SU-DHL-6 (cell line): ENCODE measurements around the gene RADX.

Experiments used
- H2AFZ ChIP-seq: fragments of 200-600 bp; sonication (generic); 2 replicates; pipeline ENCODE4 v1.6.1; 2014; ENCODE audit warnings: low read depth, mild to moderate bottlenecking, moderate library complexity, mixed read lengths, antibody characterized with exemption, low read length; ENCODE audit not compliant: severe bottlenecking
- H3F3A ChIP-seq: fragments of 200-600 bp; shearing (Covaris generic); 2 replicates; pipeline ENCODE4 v1.6.0; 2016; ENCODE audit warnings: antibody characterized with exemption, mild to moderate bottlenecking; ENCODE audit not compliant: insufficient read depth
- H3K27ac ChIP-seq: fragments of 200-600 bp; sonication (generic); 2 replicates; pipeline ENCODE4 v1.5.1; 2016; ENCODE audit warnings: low read depth, mild to moderate bottlenecking, low read length, moderate library complexity, mixed read lengths
- H3K27me3 ChIP-seq: fragments of 200-600 bp; sonication (generic), shearing (Covaris generic); 2 replicates; pipeline ENCODE4 v1.6.0; 2014; ENCODE audit warnings: mild to moderate bottlenecking, low read length
- H3K36me3 ChIP-seq: fragments of 200-600 bp; sonication (generic); 2 replicates; pipeline ENCODE4 v1.6.1; 2014; ENCODE audit warnings: mild to moderate bottlenecking, low read length, mixed read lengths
- H3K4me2 ChIP-seq: fragments of 300-600, 200-600 bp; shearing (Covaris generic), sonication (generic); 2 replicates; pipeline ENCODE4 v1.6.0; 2014; ENCODE audit warnings: low read length, low read depth, mild to moderate bottlenecking; ENCODE audit not compliant: poor library complexity, severe bottlenecking
- H3K4me3 ChIP-seq: fragments of 200-600 bp; sonication (generic); 2 replicates; pipeline ENCODE4 v1.5.1; 2014; ENCODE audit warnings: antibody characterized with exemption, low read length, mild to moderate bottlenecking, mixed read lengths; ENCODE audit not compliant: insufficient read depth, poor library complexity, severe bottlenecking
- H3K79me2 ChIP-seq: fragments of 200-600 bp; sonication (generic); 2 replicates; pipeline ENCODE4 v1.6.1; 2014; ENCODE audit warnings: mild to moderate bottlenecking, low read length, moderate library complexity; ENCODE audit not compliant: insufficient read depth
- H3K9ac ChIP-seq: fragments of 200-600 bp; sonication (generic); 2 replicates; pipeline ENCODE4 v1.7.0; 2014; ENCODE audit warnings: mild to moderate bottlenecking, low read length
- H3K9me2 ChIP-seq: fragments of 200-600 bp; sonication (generic); replicated peaks from 2 replicates; pipeline ENCODE4 v1.6.1; 2014; ENCODE audit warnings: low read length; ENCODE audit not compliant: insufficient read depth
- H3K9me3 ChIP-seq: fragments of 200-600 bp; sonication (generic); 2 replicates; pipeline ENCODE4 v1.6.1; 2014; ENCODE audit warnings: low read length, mixed read lengths; ENCODE audit not compliant: insufficient read depth
- H4K20me1 ChIP-seq: fragments of 200-600 bp; sonication (generic); 2 replicates; pipeline ENCODE4 v1.6.1; 2014; ENCODE audit warnings: low read depth, mild to moderate bottlenecking, antibody characterized with exemption, low read length, moderate library complexity, mixed read lengths
- EZH2phosphoT487 ChIP-seq: fragments of 200-600 bp; sonication (generic), shearing (Covaris generic); conservative IDR thresholded peaks from 2 replicates; pipeline ENCODE4 v1.6.1; 2018; ENCODE audit warnings: mild to moderate bottlenecking, antibody characterized with exemption, low read length, moderate library complexity, mixed read lengths
- TF ChIP-seq, protein P1 (sequence below): fragments of 200-600 bp; sonication (generic); IDR thresholded peaks from one replicate; pipeline ENCODE4 v1.5.1; 2017; ENCODE audit warnings: antibody characterized with exemption, mild to moderate bottlenecking, low read length, moderate library complexity; ENCODE audit not compliant: insufficient read depth, poor library complexity, severe bottlenecking

The RADX gene

DNA sequence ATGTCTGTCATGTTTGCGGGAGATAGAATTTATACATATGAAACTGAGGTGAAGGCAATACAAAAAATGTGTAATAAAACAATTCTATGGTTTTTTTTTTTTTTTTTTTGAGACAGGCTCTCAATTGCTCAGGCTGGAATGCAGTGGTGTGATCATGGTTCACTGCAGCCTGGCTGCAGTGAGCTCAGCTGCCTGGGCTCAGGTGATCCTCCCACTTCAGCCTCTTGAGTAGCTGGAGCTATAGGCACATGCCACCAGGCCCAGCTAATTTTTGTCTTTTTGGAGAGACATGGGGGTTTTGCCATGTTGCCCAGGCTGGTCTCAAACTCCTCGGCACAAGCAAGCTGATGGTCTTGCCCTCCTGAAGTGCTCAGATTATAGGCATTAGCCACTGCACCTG is 10.1 kb downstream of the RADX start:
- no peaks in the 10 kb centered on the region for H3K36me3 ChIP-seq
- no peaks in the 10 kb centered on the region for H3K9me3 ChIP-seq
- H3K27me3 ChIP-seq: no peaks in the 10 kb centered on the region
- H3K4me2 ChIP-seq: no peak overlapping the region
- TF ChIP-seq EZH2phosphoT487: no peak
- TF ChIP-seq, protein P1, sequence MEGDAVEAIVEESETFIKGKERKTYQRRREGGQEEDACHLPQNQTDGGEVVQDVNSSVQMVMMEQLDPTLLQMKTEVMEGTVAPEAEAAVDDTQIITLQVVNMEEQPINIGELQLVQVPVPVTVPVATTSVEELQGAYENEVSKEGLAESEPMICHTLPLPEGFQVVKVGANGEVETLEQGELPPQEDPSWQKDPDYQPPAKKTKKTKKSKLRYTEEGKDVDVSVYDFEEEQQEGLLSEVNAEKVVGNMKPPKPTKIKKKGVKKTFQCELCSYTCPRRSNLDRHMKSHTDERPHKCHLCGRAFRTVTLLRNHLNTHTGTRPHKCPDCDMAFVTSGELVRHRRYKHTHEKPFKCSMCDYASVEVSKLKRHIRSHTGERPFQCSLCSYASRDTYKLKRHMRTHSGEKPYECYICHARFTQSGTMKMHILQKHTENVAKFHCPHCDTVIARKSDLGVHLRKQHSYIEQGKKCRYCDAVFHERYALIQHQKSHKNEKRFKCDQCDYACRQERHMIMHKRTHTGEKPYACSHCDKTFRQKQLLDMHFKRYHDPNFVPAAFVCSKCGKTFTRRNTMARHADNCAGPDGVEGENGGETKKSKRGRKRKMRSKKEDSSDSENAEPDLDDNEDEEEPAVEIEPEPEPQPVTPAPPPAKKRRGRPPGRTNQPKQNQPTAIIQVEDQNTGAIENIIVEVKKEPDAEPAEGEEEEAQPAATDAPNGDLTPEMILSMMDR: no peak
- no peak overlapping the region for H3K4me3 ChIP-seq
- H3K9ac ChIP-seq: no peak overlapping the region
- no peak overlapping the region for H2AFZ ChIP-seq
- no peaks in the 10 kb centered on the region for H3K9me2 ChIP-seq
- no peak overlapping the region for H3K27ac ChIP-seq
- H3F3A ChIP-seq: no peaks in the 10 kb centered on the region
- peaks cover 11% of the 10 kb centered on the region; the same call in 1 of the 2 replicates for H3K79me2 ChIP-seq
- H4K20me1 ChIP-seq: no peaks in the 10 kb centered on the region

DNA sequence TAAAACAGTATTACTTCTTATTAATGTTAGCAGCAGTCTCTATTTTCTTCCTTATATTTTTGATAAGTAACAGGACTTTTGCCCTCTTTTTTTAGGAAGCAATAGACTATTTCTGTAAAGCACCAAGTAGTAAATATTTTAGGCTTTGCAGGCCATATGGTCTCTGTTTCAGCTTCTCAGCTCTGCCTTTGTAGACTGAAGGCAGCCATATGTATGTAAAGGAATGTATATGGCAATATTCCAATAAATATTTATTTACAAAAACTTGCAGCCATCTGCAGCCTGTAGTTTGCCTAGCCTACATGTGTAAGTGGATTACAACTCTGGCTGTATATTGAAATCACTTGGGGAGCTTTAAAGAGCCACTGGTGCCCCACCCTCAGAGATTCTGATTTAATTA is 15.0 kb downstream of the RADX start:
- H3K79me2 ChIP-seq: no peaks in the 10 kb centered on the region
- H3K4me3 ChIP-seq: no peak overlapping the region
- TF ChIP-seq EZH2phosphoT487: no peak
- TF ChIP-seq, protein P1: no peak
- no peaks in the 10 kb centered on the region for H4K20me1 ChIP-seq
- H3K4me2 ChIP-seq: no peak overlapping the region
- no peaks in the 10 kb centered on the region for H3K9me2 ChIP-seq
- no peaks in the 10 kb centered on the region for H3K9me3 ChIP-seq
- no peak overlapping the region for H2AFZ ChIP-seq
- H3K27me3 ChIP-seq: no peaks in the 10 kb centered on the region
- H3K27ac ChIP-seq: no peak overlapping the region
- no peak overlapping the region for H3K9ac ChIP-seq
- H3K36me3 ChIP-seq: no peaks in the 10 kb centered on the region
- no peaks in the 10 kb centered on the region for H3F3A ChIP-seq

DNA sequence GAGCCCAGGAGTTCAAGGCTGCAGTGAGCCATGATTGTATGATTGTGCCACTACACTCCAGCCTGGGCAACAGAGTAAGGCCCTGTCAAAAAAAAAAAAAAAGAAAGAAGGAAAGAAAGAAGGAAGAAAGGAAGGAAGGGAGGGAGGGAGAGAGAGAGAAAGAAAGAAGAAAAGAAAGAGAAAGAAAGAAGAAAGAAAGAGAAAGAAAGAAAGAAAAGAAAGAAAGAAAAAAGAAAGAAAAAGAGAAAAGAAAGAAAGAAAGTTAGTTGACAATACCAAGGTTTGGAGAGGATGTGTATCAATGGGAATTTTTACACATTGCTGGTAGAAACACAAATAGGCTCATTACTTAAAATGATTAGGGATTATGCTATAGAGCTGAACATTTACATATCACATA is 19.8 kb downstream of the RADX start:
- no peaks in the 10 kb centered on the region for H3F3A ChIP-seq
- H3K9ac ChIP-seq: no peak overlapping the region
- H3K4me3 ChIP-seq: no peak overlapping the region
- H3K9me3 ChIP-seq: no peaks in the 10 kb centered on the region
- no peaks in the 10 kb centered on the region for H4K20me1 ChIP-seq
- no peaks in the 10 kb centered on the region for H3K27me3 ChIP-seq
- H3K36me3 ChIP-seq: no peaks in the 10 kb centered on the region
- H3K79me2 ChIP-seq: no peaks in the 10 kb centered on the region
- no peak overlapping the region for H3K27ac ChIP-seq
- no peaks in the 10 kb centered on the region for H3K9me2 ChIP-seq
- no peak overlapping the region for H3K4me2 ChIP-seq
- no peak for TF ChIP-seq EZH2phosphoT487
- TF ChIP-seq, protein P1: no peak
- H2AFZ ChIP-seq: no peak overlapping the region
